Endothelial cell of umbilical vein (primary cell): ENCODE measurements around the gene EPHA4. TPM values are rescaled to one million over a fixed set of nuclear protein-coding genes. Genes with fewer than 3 reads are reported as not detected.

Source experiments
- BruUV-seq: library from RNA; stranded (reverse); fragments of 400-500 nt; replicated peaks from 2 replicates; lab custom pipeline; 2021; lab: Mats Ljungman, UMichigan
- CTCF ChIA-PET: fragments of 300-600, 350-600 bp; sonication (Branson Sonifier 250); formaldehyde crosslinking; loops from one replicate; lab custom pipeline; 2021; ENCODE audit warnings: antibody characterized with exemption, inconsistent platforms; lab: Charles Lee
- POLR2A ChIA-PET: fragments of 300-600, 350-600 bp; sonication (Branson Sonifier 250); formaldehyde crosslinking; loops from one replicate; lab custom pipeline; 2021; ENCODE audit warnings: antibody characterized with exemption, inconsistent platforms; lab: Charles Lee
- DNase-seq: peaks from one replicate; pipeline ENCODE4 v3.0.0-alpha.2; 2011; ENCODE audit warnings: low read depth, low spot score
- FAIRE-seq: peaks from 2 replicates; lab custom pipeline; 2011; peaks lifted over from hg19 to GRCh38; lab: Jason Lieb, UNC
- H2AFZ ChIP-seq: 2 replicates; pipeline ENCODE4 v1.6.0; 2012; ENCODE audit warnings: low read depth, low read length, control low read depth, inconsistent platforms
- H3K27ac ChIP-seq: 2 replicates; pipeline ENCODE4 v1.5.1; 2011; ENCODE audit warnings: low read depth, mild to moderate bottlenecking, control low read depth, low read length, moderate library complexity; ENCODE audit not compliant: insufficient read depth
- H3K27me3 ChIP-seq, 2 experiments: 2 replicates each; pipeline versions ENCODE4 v1.6.0 to v1.6.1; 2011; ENCODE audit warnings: low read length in 2 of 2, mixed read lengths in 1 of 2; ENCODE audit not compliant: control insufficient read depth in 2 of 2, insufficient read depth in 2 of 2
- H3K36me3 ChIP-seq, 2 experiments: 2 replicates in 1 of 2; 3 replicates in 1 of 2; pipeline ENCODE4 v1.5.1; 2011; ENCODE audit warnings: low read length in 2 of 2, mild to moderate bottlenecking in 1 of 2, moderate library complexity in 1 of 2; ENCODE audit not compliant: control insufficient read depth in 2 of 2, insufficient read depth in 2 of 2; ENCODE audit errors: extremely low read depth in 1 of 2
- H3K4me1 ChIP-seq: 3 replicates; pipeline ENCODE4 v1.5.1; 2011; ENCODE audit warnings: mild to moderate bottlenecking, low read length; ENCODE audit not compliant: control insufficient read depth, insufficient read depth; ENCODE audit errors: extremely low read depth
- H3K4me2 ChIP-seq: 2 replicates; pipeline ENCODE4 v1.6.1; 2011; ENCODE audit warnings: low read length, control low read depth, mixed read lengths; ENCODE audit not compliant: insufficient read depth
- H3K4me3 ChIP-seq, 3 experiments: fragments of 200-600 bp in 1 of 3; sonication (generic), shearing (Covaris generic) in 1 of 3; replicated peaks in 1 of 3; 2 replicates each; pipeline ENCODE4 v1.5.1; 2011 to 2016; ENCODE audit warnings: control low read depth in 3 of 3, low read length in 3 of 3, mild to moderate bottlenecking in 2 of 3, inconsistent platforms in 1 of 3, low read depth in 1 of 3, moderate library complexity in 1 of 3; ENCODE audit not compliant: insufficient read depth in 1 of 3
- H3K79me2 ChIP-seq: 2 replicates; pipeline ENCODE4 v1.6.0; 2012; ENCODE audit warnings: low read length, inconsistent platforms; ENCODE audit not compliant: control insufficient read depth, insufficient read depth
- H3K9ac ChIP-seq: replicated peaks from 2 replicates; pipeline ENCODE3; 2011; ENCODE audit warnings: low read length, control low read depth; ENCODE audit not compliant: insufficient read depth; ENCODE audit errors: extremely low read depth
- H3K9me1 ChIP-seq: replicated peaks from 3 replicates; pipeline ENCODE4 v1.6.0; 2011; ENCODE audit warnings: mild to moderate bottlenecking, low read length; ENCODE audit not compliant: control insufficient read depth, insufficient read depth; ENCODE audit errors: extremely low read depth
- H3K9me3 ChIP-seq: replicated peaks from 2 replicates; pipeline ENCODE4 v1.5.1; 2012; ENCODE audit warnings: low read length, inconsistent platforms; ENCODE audit not compliant: control insufficient read depth, insufficient read depth
- H4K20me1 ChIP-seq: replicated peaks from 2 replicates; pipeline ENCODE3; 2011; ENCODE audit warnings: mild to moderate bottlenecking, low read length; ENCODE audit not compliant: control insufficient read depth, insufficient read depth; ENCODE audit errors: extremely low read depth
- CTCF ChIP-seq, 2 donors: IDR thresholded peaks; 1 replicate in 1 of 2; 2 replicates in 1 of 2; pipeline ENCODE4 v1.5.1; 2011; ENCODE audit warnings: low read length in 2 of 2, mild to moderate bottlenecking in 2 of 2, moderate library complexity in 2 of 2, control low read depth in 1 of 2, inconsistent platforms in 1 of 2, low read depth in 1 of 2; ENCODE audit not compliant: insufficient read depth in 1 of 2; ENCODE audit errors: extremely low read depth in 1 of 2
- EZH2 ChIP-seq: IDR thresholded peaks from 2 replicates; pipeline ENCODE4 v1.6.1; 2012; ENCODE audit warnings: borderline replicate concordance, low read depth, mild to moderate bottlenecking, moderate library complexity, low read length, inconsistent platforms; ENCODE audit not compliant: severe bottlenecking
- FOS ChIP-seq: IDR thresholded peaks from 2 replicates; pipeline ENCODE4 v1.6.1; 2011; ENCODE audit warnings: mild to moderate bottlenecking, low read length, moderate library complexity, borderline replicate concordance; ENCODE audit not compliant: insufficient read depth
- GATA2 ChIP-seq: IDR thresholded peaks from 2 replicates; pipeline ENCODE4 v1.7.0; 2011; ENCODE audit warnings: low read depth, mild to moderate bottlenecking, moderate library complexity, mixed read lengths, low read length; ENCODE audit not compliant: insufficient read length, insufficient read depth
- JUN ChIP-seq: IDR thresholded peaks from 2 replicates; pipeline ENCODE4 v1.6.1; 2011; ENCODE audit warnings: borderline replicate concordance, low read depth; ENCODE audit not compliant: insufficient read length, insufficient read depth
- MAX ChIP-seq: IDR thresholded peaks from 2 replicates; pipeline ENCODE4 v1.6.1; 2011; ENCODE audit not compliant: insufficient read depth, insufficient read length
- MYC ChIP-seq: IDR thresholded peaks from one replicate; pipeline ENCODE4 v1.6.1; 2011; ENCODE audit warnings: mild to moderate bottlenecking, low read depth, low read length
- POLR2A ChIP-seq: IDR thresholded peaks from 2 replicates; pipeline ENCODE4 v1.6.1; 2012; ENCODE audit warnings: low read depth, mild to moderate bottlenecking, control low read depth, low read length
- POLR2AphosphoS5 ChIP-seq: IDR thresholded peaks from 2 replicates; pipeline ENCODE4 v1.6.1; 2012; ENCODE audit warnings: low read depth, mild to moderate bottlenecking, control low read depth, low read length, moderate library complexity; ENCODE audit not compliant: insufficient read depth
- dilution Hi-C: fragments of 300-500 bp; cut with MboI; formaldehyde crosslinking; loops from one replicate; pipeline ENCODE4 v1.15.0; 2019; ENCODE audit warnings: low sequenced_read_pairs; ENCODE audit not compliant: extremely low pct_ligation_motif_present
- intact Hi-C: fragments of 100-400 bp; cut with micrococcal nuclease; formaldehyde crosslinking; loops from one replicate; pipeline ENCODE4 v1.10.0; 2022
- polyA plus RNA-seq, 4 experiments: library from polyadenylated mRNA; depleted of rRNA in 3 of 4; stranded (reverse) in 3 of 4; unstranded in 1 of 4; fragments of >200 nt; gene quantifications; 2 replicates each; pipeline versions ENCODE4 v1.2.1 to v1.2.3, GENCODE V29; 2011 to 2012; ENCODE audit warnings: missing spikeins in 1 of 4
- total RNA-seq: library from RNA; stranded (reverse); gene quantifications from 2 replicates; pipeline ENCODE4 v1.2.3, GENCODE V29; 2021

The EPHA4 gene
- total and polyA plus RNA-seq, 2 donors (not counting 3 experiments of a cell fraction or from before 2014, with no cell fraction given) = 11.9 to 19.8 TPM

GRCh38 chr2:221425891-221426290 is 146.2 kb downstream of the EPHA4 start:
- H2AFZ ChIP-seq = no peak overlapping the region
- H3K27me3 ChIP-seq = no peaks in the 10 kb centered on the region
- peaks cover 0 to 13% of the 10 kb centered on the region in 2 experiments for H3K36me3 ChIP-seq
- no peak overlapping the region for H3K4me3 ChIP-seq
- no TSS peak for BruUV-seq
- H3K9ac ChIP-seq = no peak overlapping the region
- peaks cover 39% of the 10 kb centered on the region for H3K4me1 ChIP-seq
- H3K4me2 ChIP-seq = no peak overlapping the region
- H3K9me3 ChIP-seq = no peaks in the 10 kb centered on the region
- intact Hi-C loops (no loop called here), dilution Hi-C loops (no loop called here)
- ChIA-PET CTCF (no interaction called here), POLR2A (no interaction called here)
- FAIRE-seq = no peak
- no peaks in the 10 kb centered on the region for H4K20me1 ChIP-seq
- no peak for DNase-seq
- no peak overlapping the region for H3K27ac ChIP-seq
- H3K79me2 ChIP-seq = peaks cover 2% of the 10 kb centered on the region
- TF ChIP-seq EZH2 = no peak
- TF ChIP-seq JUN = no peak
- no peak for TF ChIP-seq MYC
- TF ChIP-seq POLR2A = no peak
- no peak for TF ChIP-seq GATA2
- no peak for TF ChIP-seq CTCF (IDR thresholded peaks at IDR 0.05; ENCODE audit: extremely low read depth in 1 of 2, insufficient read depth in 1 of 2, low read depth in 1 of 2, low read length in 2 of 2)
- no peak for TF ChIP-seq POLR2AphosphoS5
- TF ChIP-seq MAX = no peak
- no peak for TF ChIP-seq FOS
- no peaks in the 10 kb centered on the region for H3K9me1 ChIP-seq
